Activated CD8-positive, alpha-beta memory T cell treated with anti-CD3 and anti-CD28 coated beads, Interleukin-2, amount 50 U/mL, for 4 hours (primary cell): ENCODE results near the gene ARHGAP26.
"Not testable (repeated sequence)": the region's sequence is repeated elsewhere in the genome, so short reads cannot be mapped to it uniquely, and the experiment has no call there.

Source experiments
- DNase-seq: peaks from one replicate; pipeline ENCODE4 v3.0.0-alpha.2; 2020

Gene ARHGAP26

GRCh38 chr5:143199843-143200242 lies 429.7 kb downstream of the ARHGAP26 start:
- no peak for DNase-seq

DNA sequence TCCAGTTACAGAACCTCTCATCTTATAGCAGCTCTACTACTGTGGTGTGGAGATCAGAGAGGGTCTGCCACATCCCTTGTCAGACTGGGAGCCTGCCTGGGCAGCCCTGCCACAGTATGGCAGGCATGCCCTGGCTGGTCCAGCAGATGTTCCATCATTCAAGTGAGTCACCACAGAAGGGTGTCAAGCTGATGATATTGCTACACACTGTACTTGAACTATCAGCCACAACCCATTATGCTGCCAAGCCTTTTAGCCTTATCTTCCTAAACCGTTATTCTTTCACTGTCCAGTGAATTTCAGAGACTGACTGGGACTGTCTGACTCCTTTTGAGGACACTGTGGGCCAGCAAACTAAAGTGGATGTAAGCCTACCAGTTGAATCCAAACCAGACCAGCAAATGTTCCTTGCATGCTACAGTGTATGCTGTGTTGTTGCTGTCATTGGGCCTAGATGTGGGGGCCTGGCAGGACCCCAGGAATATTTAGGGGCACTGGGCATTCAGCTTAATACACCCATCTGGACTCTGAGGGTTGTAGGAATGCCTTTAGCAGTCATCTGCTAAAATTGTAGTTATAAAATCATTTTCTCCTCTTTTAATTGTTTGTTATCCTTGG lies 430.7 kb downstream of the ARHGAP26 start:
- DNase-seq, result no peak

DNA sequence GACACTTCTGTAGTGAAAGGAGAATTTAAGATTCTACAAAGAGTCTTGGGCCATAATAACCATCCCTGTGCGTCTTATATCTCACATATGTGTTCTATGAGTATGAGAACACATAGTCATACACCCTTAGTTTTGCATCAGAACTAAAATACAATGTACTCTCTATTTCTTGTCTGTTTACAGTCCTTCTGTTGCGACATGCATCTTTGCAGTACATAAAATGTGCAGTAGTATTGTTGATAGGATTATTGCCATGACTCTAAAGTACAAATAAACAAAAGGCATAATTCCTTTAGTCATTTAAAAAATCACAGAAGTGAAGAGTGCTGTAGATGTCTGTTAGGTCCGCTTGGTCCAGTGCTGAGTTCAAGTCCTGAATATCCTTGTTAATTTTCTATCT lies 431.4 kb downstream of the ARHGAP26 start:
- no peak for DNase-seq

GRCh38 chr5:143203301-143203956 lies 433.3 kb downstream of the ARHGAP26 start:
- not testable (repeated sequence) for DNase-seq

GRCh38 chr5:143204474-143205246 lies 434.5 kb downstream of the ARHGAP26 start:
- no peak for DNase-seq

GRCh38 chr5:143205386-143205785 lies 435.2 kb downstream of the ARHGAP26 start:
- DNase-seq, result no peak

DNA sequence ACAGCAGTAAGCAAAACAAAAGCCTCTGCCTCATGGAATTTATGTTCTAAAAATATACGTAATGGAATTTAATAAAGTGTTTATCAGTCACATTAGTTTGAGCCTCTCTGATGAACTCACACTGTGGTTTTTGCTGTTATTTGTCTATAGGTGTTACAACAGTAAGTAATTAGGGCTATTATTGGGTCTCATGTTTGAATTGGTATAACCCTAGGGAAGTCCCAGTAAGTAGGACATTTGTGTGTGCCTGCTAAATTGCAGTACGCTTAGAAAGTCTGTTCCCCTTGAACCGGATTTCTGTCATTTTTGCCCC lies 435.7 kb downstream of the ARHGAP26 start:
- no peak for DNase-seq

DNA sequence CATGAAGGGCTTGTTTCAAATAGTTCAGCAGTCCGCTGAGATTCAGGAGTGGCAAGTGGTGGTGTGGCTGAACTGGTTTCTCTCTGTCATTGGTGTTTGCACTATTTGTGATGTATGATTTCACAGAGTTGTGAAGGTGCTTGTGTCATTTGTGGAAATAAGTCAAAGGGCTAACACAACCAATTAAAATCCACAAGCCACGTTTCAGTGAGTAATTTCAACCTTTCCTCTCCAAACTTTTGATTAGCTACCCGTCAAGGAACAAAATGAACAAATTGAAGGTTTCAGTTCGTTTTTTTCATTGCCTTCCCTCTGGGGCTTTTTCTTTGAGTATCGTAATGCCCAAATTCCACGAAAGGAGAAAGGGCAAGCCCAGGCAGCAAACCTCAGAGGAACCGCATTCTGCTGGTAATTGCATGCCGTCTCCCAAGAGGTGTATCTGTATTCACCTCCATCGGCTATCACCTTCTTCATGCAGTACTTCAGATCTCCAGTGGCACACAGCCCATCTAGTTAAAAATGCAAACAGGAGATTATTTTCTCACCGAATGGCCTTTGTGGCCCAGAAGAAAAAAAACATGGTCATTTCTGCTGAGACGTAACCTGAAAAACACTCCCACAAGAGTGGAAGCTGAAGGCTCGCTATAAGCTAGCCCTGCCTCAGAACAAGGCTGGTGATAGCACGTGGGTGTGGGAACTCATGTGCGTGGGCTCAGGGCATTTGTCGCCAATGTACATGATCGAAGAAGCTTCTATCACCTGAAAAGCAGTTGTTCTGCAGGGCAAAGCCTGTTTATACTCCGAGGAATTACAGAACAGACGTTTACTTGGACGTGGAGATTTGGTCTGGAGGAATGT lies 436.2 kb downstream of the ARHGAP26 start:
- DNase-seq, result no peak

DNA sequence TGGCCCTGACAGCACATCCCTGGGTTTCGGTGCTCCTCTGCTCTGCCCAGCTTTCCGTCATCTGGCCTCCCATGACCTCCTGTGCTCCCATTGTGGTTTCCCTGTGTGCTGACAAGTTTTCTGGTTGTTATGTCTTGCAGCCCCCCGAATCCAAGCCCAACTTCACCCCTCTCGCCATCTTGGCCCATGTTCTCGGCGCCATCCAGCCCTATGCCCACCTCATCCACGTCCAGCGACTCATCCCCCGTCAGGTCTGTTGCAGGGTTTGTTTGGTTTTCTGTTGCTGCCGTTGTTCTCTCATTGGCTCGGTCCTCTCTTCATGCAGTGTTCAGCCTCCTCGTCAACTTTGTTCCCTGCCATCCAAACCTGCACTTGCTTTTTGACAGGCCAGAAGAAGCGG lies 436.9 kb downstream of the ARHGAP26 start:
- DNase-seq, result no peak

- no peak for DNase-seq
Measured at GRCh38 chr5:143207563-143208364, 437.6 kb downstream of the ARHGAP26 start.

DNA sequence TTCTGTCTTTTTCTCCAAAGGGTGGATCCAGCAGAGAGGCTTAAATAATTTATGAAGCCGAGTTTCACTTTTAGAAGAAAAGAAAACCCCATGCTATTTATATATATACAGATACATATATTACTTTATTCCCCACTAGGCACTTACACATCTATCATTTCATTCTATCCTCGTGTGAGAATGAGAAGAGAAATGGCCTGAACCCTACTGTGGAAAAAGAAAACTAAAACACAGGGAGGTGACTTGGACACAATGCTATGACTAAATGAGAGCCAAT lies 438.1 kb downstream of the ARHGAP26 start:
- DNase-seq, result no peak

DNA sequence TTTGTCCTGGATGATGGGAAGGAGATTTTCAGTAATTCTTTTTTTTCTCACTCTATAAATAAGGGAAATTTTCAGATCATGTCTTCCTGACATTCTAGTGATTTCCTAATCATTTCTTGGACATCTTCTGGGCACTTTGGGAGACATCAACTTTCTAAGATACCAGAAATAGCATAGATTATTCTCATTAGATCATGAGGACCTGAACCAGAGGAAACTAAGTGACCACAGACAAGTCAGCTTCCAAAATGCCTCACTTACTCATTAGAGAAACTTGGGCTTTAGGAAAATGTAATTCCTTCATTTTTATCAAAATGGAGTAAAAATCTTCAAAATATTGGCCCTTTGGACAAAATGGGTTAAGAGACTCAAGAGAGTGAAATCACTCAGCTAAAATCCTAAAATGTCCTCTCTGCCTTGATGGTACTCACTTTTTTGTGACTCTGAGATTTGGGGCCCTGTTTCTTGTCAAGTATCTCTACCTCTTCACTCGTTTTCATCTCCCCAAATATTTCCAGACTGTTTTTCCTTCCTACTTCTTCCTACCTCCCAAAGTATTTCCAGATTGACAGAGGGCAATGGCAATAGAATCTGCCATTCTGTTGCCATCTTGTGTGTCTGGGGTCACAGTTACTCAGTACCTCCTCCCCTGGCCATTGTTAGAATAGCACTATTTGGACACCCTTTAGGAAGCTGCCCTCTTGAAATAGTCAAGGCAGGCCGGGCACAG lies 438.8 kb downstream of the ARHGAP26 start:
- DNase-seq, result no peak

- DNase-seq, result no peak
Measured at GRCh38 chr5:143209881-143210395, 439.8 kb downstream of the ARHGAP26 start.

DNA sequence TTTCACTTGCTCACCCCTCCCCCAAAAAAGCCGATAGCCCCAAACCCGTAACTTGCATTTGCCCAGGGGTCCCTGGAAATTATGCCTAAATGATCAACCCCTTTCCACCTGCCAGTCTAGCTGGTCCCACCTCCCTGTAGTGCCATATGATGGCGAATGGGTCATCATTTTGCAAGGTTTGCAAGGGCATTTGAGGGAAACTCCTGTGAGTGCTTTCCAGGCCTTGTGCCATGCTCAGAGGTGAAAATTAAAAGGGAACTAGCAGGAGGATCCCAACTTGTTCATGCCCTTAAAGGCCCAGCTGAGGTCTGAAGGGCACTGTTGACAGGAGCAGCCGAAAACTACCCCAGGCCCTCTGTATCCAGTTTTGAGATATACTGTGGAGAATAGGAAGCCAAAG lies 440.4 kb downstream of the ARHGAP26 start:
- no peak for DNase-seq

DNA sequence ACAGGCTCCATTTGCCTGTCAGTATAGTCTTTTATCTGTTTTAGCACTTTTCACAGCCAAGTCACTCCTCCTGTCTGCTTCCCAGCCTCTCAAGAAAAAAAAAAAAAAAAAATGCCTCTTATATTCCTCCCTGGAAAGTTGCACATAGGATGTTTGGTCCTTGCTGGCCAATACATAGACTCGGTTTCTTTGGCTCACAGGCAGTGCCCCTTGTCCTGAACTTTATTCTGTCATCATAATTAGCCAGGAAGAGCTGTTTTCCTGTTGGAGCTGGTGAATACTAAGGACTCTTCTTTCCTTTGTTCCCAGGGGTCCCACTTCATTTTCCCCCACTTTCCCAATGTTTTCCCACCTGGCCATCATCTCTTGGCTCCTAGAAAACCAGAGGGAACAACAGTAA lies 442.1 kb downstream of the ARHGAP26 start:
- DNase-seq, result no peak

DNA sequence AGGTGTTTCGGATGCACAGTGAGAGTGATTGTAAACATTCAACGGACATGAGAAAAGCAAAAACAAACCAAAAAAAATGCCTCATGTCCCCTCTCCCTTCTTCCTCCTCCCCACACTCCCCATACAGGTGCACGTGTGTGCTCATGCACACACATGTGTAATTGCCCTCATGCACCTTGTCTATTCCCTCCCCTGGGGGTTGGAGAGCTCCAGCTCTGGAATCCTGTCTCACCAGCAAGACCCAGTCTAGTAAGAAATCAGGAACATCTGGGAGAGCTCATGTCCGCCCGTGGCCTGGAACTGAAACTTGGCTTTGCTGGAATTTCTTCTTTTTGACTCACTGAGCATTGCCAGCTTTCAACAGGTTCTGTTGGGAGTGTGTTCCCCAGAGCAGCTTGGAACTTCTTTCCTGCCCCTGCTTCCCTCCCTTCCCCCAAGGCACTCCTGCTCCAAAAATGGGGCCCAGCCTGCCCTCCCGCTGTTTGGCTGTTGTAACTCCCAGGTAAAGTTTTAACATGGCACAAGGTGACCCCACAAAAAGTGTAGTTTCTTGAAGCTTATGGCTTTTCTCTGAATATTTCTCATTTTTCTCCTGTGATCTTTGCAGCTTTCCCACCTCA lies 443.2 kb downstream of the ARHGAP26 start:
- DNase-seq, result no peak

DNA sequence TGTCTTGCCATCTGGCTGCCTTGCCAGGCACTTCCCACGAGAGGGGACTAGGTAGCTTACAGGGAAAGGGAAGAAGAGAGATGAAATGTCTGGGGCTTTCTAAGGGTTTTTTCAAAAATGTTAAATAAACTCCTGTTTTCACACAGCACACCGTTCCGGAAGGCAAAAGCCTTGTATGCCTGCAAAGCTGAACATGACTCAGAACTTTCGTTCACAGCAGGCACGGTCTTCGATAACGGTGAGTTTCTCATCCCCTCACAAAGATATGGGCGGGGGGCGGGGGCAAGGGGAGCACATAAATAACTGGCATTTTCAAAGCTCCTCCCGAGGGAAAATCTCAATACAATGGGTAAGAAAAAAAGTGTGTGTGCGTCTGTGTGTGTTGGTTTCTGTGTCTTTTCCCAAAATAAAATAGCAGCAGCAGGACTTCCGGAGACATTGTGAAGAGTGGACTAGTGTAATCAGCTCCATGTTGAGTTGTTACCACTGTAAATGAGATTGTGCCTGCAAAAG lies 443.7 kb downstream of the ARHGAP26 start:
- no peak for DNase-seq

- no peak for DNase-seq
Measured at GRCh38 chr5:143214458-143214857, 444.3 kb downstream of the ARHGAP26 start.

- no peak for DNase-seq
Measured at GRCh38 chr5:143214890-143215289, 444.7 kb downstream of the ARHGAP26 start.

- no peak for DNase-seq
Measured at GRCh38 chr5:143215690-143216089, 445.5 kb downstream of the ARHGAP26 start.

DNA sequence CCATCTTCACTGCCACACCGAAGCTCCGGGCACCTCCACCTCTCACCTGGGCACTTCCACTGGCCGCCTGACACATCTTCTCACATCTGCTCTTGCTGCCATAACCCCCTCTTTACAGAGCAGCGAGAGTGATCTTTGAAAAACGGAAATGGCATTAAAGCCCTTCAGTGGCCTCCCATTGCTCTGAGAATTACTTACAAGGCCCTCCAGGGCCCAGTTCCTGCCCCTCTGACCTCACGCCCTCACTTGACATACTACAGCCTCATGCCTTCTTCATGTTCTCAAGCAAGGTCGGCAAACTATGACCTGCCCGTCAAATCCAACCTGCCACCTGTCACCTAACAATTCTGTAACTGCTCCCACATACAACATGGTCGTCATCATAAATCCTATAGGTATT lies 446.0 kb downstream of the ARHGAP26 start:
- no peak for DNase-seq
